HG03196 (cell line): Measurements from ENCODE around the gene ADAMTS20.

ENCODE experiments used
- ATAC-seq: cut with Tn5 transposase; IDR thresholded peaks from one replicate; pipeline ENCODE4 v1.9.1; 2021; ENCODE audit not compliant: unreplicated experiment

ADAMTS20 gene

DNA sequence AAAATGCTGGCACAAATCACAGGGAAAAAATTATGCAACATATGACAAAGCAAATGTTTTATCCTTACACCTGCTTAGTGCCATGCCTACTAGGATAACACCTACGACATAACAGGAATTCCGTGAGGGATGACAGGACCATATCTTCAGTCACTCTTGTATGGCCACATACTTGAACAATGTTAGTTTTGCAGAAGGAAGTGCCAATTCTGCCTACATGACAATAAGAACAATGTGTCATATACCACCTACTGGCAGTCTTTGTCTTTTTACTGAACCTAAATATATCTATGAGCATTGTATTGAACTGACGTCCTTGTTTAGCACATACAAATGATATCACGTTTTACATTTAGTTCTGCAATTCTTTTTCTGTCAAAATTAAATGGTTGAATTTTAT is 234.0 kb downstream of the ADAMTS20 start:
- ATAC-seq = no peak

DNA sequence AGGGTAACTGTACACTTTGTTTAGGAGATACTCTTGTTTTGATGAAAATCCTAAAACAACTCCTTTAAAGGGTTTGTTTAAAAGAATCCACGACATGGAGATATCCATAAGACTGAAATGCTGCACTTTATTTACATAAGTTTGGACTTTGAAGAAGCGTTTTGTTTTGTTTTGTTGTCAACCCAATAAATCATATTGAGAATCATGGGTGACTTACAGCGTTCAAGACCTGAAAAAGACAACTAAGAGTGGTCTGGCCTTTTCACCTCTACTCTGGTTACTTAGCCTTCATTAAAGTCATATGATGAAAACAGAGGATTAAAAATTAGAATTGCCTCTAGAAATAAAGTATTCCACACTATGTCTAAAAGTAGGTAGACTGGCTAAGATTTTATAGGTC is 234.8 kb downstream of the ADAMTS20 start:
- ATAC-seq = no peak

DNA sequence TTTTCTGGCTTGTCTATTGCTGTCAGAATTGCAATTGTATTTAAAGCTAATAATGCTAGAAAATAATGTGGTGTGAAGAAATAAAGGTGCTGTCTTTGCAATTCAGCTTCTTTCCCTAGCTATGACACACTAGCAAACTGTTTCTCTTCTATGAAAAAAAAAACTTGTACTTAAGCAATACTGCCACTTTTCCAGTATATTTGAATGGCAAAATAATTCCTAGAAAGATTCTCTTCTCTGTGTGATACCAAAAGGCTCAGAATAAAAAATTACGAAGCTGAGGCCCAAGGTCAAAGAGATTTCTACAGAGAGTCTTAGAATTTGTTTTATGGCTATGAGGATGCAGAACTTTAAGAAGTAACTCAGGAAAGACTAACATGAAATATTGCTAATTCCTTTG is 235.5 kb downstream of the ADAMTS20 start:
- no peak for ATAC-seq

DNA sequence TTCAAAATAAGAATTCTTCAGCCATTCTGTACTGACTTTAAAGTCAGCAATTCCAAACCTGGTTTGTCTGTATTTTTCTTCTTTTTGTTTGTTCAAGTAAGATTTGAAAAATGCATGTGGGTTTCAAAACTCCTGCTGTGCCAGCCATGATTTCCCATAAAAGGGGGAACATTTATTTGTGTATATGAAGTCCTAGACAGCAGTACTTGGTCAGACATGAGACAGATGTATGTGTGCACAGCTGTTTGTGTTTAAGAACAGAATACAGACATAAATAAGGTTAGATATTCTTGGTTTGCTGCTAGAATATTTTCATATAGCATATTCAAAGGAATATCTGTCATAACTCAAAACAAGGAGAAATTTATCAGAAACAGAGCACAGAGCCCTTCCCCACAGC is 236.0 kb downstream of the ADAMTS20 start:
- ATAC-seq = no peak

DNA sequence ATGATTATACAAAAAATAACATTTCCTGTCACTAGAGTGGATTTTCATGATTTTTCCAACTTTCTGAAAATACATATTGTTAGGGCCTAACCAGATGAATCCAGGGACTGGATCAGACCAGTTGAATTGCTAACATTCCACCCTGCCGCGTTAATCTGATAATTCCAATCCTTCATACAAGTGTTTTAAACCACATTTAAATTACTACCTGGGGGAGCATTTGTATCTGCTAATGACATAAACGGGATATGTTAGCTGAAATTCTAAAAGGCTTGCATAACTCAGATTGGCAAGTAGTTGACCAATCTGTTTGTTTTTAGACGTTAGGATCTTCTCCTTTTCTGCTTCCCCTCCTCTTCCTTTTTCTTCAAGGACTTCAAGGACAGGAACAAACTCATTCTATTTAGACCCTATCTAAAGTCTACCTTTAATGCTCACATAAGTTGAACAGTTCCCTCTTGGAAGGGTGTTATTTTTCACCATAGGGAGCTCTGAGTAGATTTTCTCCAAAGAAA is 239.0 kb downstream of the ADAMTS20 start:
- ATAC-seq = no peak

DNA sequence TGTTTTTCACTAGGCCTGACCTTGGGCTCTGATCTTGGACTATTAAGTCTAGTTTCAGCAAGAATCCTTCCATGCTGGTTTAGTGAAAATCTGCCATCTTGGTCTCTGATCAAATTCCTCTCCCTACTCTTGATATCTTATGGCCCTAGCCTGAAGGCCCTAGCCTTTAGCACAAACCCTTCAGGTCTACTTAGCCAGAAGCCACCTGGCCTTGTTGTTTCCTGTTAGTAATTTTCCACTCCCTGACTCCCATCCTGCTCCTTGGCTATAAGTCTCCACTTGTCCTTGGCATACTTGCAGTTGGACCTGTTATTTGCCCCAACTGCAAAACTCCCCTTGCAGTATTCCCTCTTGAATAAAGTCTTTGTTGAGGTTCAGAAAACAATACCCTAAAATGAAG is 241.4 kb downstream of the ADAMTS20 start:
- ATAC-seq = no peak

DNA sequence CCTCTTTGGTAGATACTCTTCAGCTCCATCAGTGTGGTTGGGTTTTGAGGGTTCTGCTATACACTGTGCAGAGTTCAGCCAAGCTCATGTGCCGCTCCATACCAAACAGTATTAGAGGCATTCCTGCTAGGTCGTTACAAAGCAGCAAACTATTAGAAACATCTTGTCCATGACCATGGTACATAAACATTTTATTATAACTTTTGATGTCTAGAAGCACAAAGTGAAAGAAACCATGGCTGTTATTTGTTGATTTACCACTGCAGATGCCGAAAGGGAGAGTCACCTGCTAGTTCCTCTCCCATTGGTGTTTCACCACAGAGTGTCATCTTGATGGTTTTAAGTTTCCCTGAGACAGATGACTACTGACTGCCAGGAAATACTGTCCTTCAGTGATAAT is 242.0 kb downstream of the ADAMTS20 start:
- no peak for ATAC-seq

DNA sequence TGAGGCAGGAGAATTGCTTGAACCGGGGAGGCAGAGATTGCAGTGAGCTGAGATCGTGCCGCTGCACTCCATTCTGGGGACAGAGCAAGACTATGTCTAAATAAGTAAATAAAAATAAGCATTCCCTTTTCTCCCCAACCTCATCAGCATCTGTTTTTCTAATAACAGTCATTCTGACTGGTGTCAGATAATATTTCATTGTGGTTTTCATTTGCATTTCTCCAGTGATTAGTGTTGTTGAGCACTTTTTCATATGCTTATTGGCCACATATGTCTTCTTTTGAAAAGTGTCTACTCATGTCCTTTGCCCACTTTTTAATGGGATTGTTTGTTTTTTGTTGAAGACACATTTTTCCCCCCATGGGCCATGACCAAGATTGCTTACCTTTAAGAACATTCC is 243.2 kb downstream of the ADAMTS20 start:
- ATAC-seq = no peak

DNA sequence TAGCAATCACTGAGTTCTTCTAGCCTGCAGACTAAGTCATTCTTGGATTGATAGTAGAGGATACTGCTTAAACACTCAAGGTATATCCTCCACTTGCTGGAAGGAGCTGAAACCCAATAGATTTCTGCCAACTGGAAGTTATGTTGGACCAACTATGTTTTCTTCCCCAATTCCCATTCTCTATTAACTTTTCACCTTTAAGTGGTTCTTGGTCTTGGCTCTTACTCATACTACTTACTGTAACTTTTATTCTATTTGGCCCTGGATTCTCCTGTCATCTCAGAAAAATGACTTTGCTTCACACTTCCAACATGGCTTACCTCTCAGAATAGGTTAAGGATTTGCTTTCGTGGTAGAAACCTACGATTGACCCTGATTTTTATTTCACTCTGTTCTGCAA is 244.9 kb downstream of the ADAMTS20 start:
- no peak for ATAC-seq

DNA sequence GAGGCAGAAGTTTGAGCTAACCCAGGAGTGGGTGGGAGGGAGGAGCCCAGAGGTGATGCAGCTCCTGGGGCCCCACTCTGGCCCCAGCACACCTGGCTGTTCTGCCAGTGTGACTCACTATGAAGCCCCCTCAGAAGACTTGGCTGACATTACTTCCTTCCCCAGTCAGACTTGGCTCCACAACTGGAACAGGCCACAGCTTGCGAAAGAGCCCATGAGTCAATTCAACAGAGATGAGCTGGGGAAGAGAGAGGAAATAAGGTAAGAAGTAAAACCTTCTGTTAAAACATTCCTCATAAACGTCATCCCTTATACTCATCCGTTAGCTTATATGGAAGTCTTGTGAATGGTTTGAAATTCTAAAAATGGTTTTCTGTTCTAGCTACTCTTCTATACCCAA is 245.9 kb downstream of the ADAMTS20 start:
- ATAC-seq = no peak

DNA sequence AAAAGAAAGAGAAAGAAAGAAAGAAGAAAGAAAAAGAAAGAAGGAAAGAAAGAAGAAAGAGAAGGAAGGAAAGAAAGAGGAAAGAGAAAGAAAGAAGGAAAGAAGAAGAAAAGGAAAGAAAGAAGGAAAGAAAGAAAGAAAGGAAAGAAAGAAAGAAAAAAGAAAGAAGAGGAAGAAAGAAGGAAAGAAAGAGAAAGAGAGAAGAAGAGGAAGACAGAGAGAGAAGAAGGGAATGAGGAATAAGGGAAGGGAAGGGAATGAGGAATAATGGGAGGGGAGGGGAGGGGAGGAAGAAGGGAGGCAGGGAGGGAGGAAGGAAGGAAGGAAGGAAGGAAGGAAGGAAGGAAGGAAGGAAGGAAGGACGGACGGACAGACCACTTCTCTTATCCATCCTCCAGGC is 246.9 kb downstream of the ADAMTS20 start:
- no peak for ATAC-seq
